BLaER1 (cell line): ENCODE data around the gene PFKP.
A peak's percentile ranks its signal among the peaks of the same experiment; 100 is the strongest.

Experiments used
- H3K27ac ChIP-seq: shearing (Covaris generic); formaldehyde crosslinking; 2 replicates; pipeline ENCODE4 v1.8.1; 2022
- H3K27me3 ChIP-seq: shearing (Covaris generic); formaldehyde crosslinking; 2 replicates; pipeline ENCODE4 v1.8.1; 2022
- H3K36me3 ChIP-seq: shearing (Covaris generic); formaldehyde crosslinking; 2 replicates; pipeline ENCODE4 v1.8.1; 2022
- H3K4me1 ChIP-seq: shearing (Covaris generic); formaldehyde crosslinking; 2 replicates; pipeline ENCODE4 v1.8.1; 2022
- H3K4me2 ChIP-seq: shearing (Covaris generic); formaldehyde crosslinking; 2 replicates; pipeline ENCODE4 v1.8.1; 2022
- H3K4me3 ChIP-seq: shearing (Covaris generic); formaldehyde crosslinking; 2 replicates; pipeline ENCODE4 v1.8.1; 2022
- H3K9ac ChIP-seq: shearing (Covaris generic); formaldehyde crosslinking; 2 replicates; pipeline ENCODE4 v1.8.1; 2022
- H3K9me3 ChIP-seq: shearing (Covaris generic); formaldehyde crosslinking; 2 replicates; pipeline ENCODE4 v1.8.1; 2022
- H4K20me1 ChIP-seq: shearing (Covaris generic); formaldehyde crosslinking; 2 replicates; pipeline ENCODE4 v1.8.1; 2022
- Cebpa-rat ChIP-seq: shearing (Covaris generic); IDR thresholded peaks from 2 replicates; pipeline ENCODE4 v1.8.1; 2022

PFKP gene

GRCh38 chr10:3046210-3046779 lies 21.1 kb upstream of the PFKP start:
- Histone ChIP-seq H4K20me1 (no peaks in the 10 kb centered on the region), H3K36me3 (no peaks in the 10 kb centered on the region), H3K4me3 (no peak overlapping the region), H3K4me1 (no peaks in the 10 kb centered on the region), H3K27me3 (no peaks in the 10 kb centered on the region), H3K27ac (no peak overlapping the region), H3K4me2 (no peak overlapping the region), H3K9me3 (peaks cover 3% of the 10 kb centered on the region; the same call in 1 of the 2 replicates), H3K9ac (no peak overlapping the region)
- no peak for TF ChIP-seq Cebpa-rat

GRCh38 chr10:3046981-3047547 lies 20.3 kb upstream of the PFKP start:
- Histone ChIP-seq H3K4me2 (no peak overlapping the region), H3K9me3 (no peaks in the 10 kb centered on the region), H3K36me3 (no peaks in the 10 kb centered on the region), H4K20me1 (no peaks in the 10 kb centered on the region), H3K27me3 (no peaks in the 10 kb centered on the region), H3K9ac (no peak overlapping the region), H3K27ac (no peak overlapping the region), H3K4me3 (no peak overlapping the region), H3K4me1 (peaks cover 7% of the 10 kb centered on the region)
- no peak for TF ChIP-seq Cebpa-rat

- Histone ChIP-seq H3K27me3 (no peaks in the 10 kb centered on the region), H4K20me1 (no peaks in the 10 kb centered on the region), H3K4me1 (peaks cover 9% of the 10 kb centered on the region), H3K4me2 (no peak overlapping the region), H3K4me3 (no peak overlapping the region), H3K36me3 (no peaks in the 10 kb centered on the region), H3K9ac (no peak overlapping the region), H3K27ac (no peak overlapping the region), H3K9me3 (no peaks in the 10 kb centered on the region)
- no peak for TF ChIP-seq Cebpa-rat
Measured at GRCh38 chr10:3047596-3047995, 19.8 kb upstream of the PFKP start.

GRCh38 chr10:3048119-3049019 lies 19.0 kb upstream of the PFKP start:
- no peak overlapping the region for H3K27ac ChIP-seq
- no peak overlapping the region for H3K4me2 ChIP-seq
- H4K20me1 ChIP-seq: no peaks in the 10 kb centered on the region
- no peak overlapping the region for H3K4me3 ChIP-seq
- no peak for TF ChIP-seq Cebpa-rat
- H3K36me3 ChIP-seq: no peaks in the 10 kb centered on the region
- no peak overlapping the region for H3K9ac ChIP-seq
- H3K27me3 ChIP-seq: no peaks in the 10 kb centered on the region
- H3K9me3 ChIP-seq: no peaks in the 10 kb centered on the region
- H3K4me1 ChIP-seq: peaks cover 9% of the 10 kb centered on the region

DNA sequence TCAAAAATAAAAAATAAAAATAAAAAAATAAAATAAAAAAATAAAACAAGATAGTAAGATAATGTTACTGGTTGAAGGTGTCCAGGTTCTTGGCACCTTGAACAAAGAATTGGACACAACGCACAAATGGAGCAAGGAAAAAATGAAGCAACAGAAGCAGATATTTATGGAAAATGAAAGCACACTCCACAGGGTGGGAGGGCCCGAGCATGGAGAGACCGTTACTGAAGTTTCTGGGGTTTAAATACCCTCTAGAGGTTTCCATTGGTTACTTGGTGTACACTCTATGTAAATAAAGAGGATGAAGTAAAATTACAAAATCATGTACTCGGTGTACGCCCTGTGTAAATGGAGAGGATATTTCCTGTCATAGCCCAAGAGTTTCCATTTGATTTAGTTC lies 15.7 kb upstream of the PFKP start:
- Histone ChIP-seq H3K27ac (no peak overlapping the region), H3K27me3 (no peaks in the 10 kb centered on the region), H3K4me2 (peak overlapping the region; percentile 55), H3K9ac (no peak overlapping the region), H3K36me3 (no peaks in the 10 kb centered on the region), H3K4me1 (peaks cover 9% of the 10 kb centered on the region), H3K4me3 (no peak overlapping the region), H4K20me1 (no peaks in the 10 kb centered on the region), H3K9me3 (no peaks in the 10 kb centered on the region)
- TF ChIP-seq Cebpa-rat: no peak

GRCh38 chr10:3053155-3053554 lies 14.2 kb upstream of the PFKP start:
- TF ChIP-seq Cebpa-rat: no peak
- H3K4me2 ChIP-seq: no peak overlapping the region
- no peaks in the 10 kb centered on the region for H3K27me3 ChIP-seq
- no peak overlapping the region for H3K27ac ChIP-seq
- no peak overlapping the region for H3K4me3 ChIP-seq
- no peaks in the 10 kb centered on the region for H3K36me3 ChIP-seq
- H3K9me3 ChIP-seq: no peaks in the 10 kb centered on the region
- no peak overlapping the region for H3K9ac ChIP-seq
- peaks cover 9% of the 10 kb centered on the region for H3K4me1 ChIP-seq
- no peaks in the 10 kb centered on the region for H4K20me1 ChIP-seq

DNA sequence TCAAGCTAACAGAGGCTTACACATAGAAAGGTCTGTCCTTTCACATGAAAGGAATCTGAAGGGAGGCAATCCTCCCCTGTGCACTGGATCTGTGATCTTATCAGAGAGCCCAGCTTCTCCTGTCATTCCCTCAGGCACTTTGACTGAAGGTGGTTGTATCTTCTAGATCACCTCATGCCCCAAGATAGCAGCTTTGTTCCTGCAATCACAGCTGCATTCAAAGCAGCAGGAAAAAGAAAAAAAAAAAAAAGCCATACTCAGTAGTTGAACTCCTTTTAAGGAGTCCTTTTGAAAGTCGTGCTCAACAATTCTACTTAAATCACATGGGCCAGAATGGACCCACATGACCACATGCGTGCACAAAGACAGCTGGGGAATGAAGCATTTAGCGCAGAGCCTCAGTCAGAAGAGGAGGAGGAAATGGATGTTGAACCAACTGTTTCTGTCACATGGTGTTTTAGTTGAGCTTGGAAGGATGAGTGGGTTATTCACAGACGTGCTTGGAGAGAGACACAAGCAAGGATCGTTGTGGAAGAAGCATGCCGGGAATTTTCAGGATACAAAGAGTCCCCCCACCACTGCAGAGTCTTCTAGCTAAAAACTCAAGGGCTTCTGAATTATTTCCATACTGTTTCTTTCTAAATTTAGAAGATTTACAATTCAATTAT lies 13.0 kb upstream of the PFKP start:
- TF ChIP-seq Cebpa-rat: no peak
- H3K4me2 ChIP-seq: no peak overlapping the region
- H3K4me1 ChIP-seq: peaks cover 9% of the 10 kb centered on the region
- no peaks in the 10 kb centered on the region for H3K27me3 ChIP-seq
- no peaks in the 10 kb centered on the region for H3K36me3 ChIP-seq
- no peak overlapping the region for H3K27ac ChIP-seq
- H3K4me3 ChIP-seq: no peak overlapping the region
- no peak overlapping the region for H3K9ac ChIP-seq
- H4K20me1 ChIP-seq: no peaks in the 10 kb centered on the region
- H3K9me3 ChIP-seq: no peaks in the 10 kb centered on the region

GRCh38 chr10:3054851-3055199 lies 12.5 kb upstream of the PFKP start:
- Histone ChIP-seq H3K27me3 (no peaks in the 10 kb centered on the region), H3K4me3 (no peak overlapping the region), H3K27ac (no peak overlapping the region), H3K4me2 (no peak overlapping the region), H3K36me3 (no peaks in the 10 kb centered on the region), H3K4me1 (peaks cover 9% of the 10 kb centered on the region), H3K9ac (no peak overlapping the region), H4K20me1 (no peaks in the 10 kb centered on the region), H3K9me3 (no peaks in the 10 kb centered on the region)
- TF ChIP-seq Cebpa-rat: no peak

DNA sequence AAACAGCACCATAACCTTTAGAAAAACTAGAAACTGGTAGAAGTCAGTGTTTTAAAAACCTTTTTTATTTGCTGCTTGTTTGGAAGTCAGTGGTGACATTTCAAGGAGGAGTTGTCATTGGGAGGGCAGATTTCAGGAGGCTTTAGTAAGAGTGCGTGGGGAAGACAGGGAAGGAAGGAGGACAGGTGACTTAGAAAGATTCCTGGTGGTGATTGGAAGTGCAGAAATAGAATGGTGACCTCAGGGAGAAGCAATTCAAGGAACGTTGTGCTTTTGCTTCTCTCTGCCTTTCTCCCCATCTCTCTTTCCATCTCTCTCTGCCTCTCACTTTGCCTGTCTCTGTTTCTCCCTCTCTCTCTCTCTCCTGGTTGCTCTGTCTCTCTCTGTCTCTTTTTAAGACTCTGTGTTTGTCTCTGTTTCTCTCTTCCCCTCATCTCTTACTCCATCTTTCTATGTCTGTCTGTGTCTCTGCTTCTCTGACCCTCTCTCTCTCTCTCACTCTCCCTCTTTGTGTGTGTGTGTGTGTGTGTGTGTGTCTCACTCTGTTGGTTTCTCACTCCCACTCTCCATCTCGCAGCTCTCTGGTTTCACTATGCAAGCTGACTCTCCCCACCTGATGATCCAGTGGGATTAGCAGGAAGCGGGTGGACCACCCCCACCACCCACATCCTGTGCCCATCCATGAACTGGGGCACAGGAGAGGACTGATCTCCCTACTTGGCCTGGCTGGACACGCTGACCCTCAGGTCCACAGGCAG lies 10.9 kb upstream of the PFKP start:
- no peak overlapping the region for H3K27ac ChIP-seq
- H3K4me2 ChIP-seq: no peak overlapping the region
- H3K9me3 ChIP-seq: no peaks in the 10 kb centered on the region
- no peak for TF ChIP-seq Cebpa-rat
- no peak overlapping the region for H3K9ac ChIP-seq
- H3K4me3 ChIP-seq: no peak overlapping the region
- H3K4me1 ChIP-seq: peaks cover 19% of the 10 kb centered on the region
- no peaks in the 10 kb centered on the region for H4K20me1 ChIP-seq
- no peaks in the 10 kb centered on the region for H3K36me3 ChIP-seq
- H3K27me3 ChIP-seq: no peaks in the 10 kb centered on the region
